IPS-15b (cell line): ENCODE results near the gene APOA5.

Source experiments
- H3K27me3 ChIP-seq: one replicate; pipeline ENCODE4 v1.6.1; 2013; ENCODE audit warnings: low read length; ENCODE audit not compliant: control insufficient read depth, insufficient read depth
- H3K36me3 ChIP-seq: one replicate; pipeline ENCODE4 v1.6.1; 2013; ENCODE audit warnings: low read length; ENCODE audit not compliant: control insufficient read depth, insufficient read depth
- H3K4me1 ChIP-seq: one replicate; pipeline ENCODE4 v1.6.1; 2013; ENCODE audit warnings: mild to moderate bottlenecking, low read length; ENCODE audit not compliant: control insufficient read depth, insufficient read depth
- H3K4me3 ChIP-seq: one replicate; pipeline ENCODE4 v1.5.1; 2013; ENCODE audit warnings: low read depth, low read length
- H3K9ac ChIP-seq: one replicate; pipeline ENCODE4 v1.6.1; 2013; ENCODE audit warnings: low read depth, mild to moderate bottlenecking, low read length
- H3K9me3 ChIP-seq: one replicate; pipeline ENCODE4 v1.6.1; 2013; ENCODE audit warnings: mild to moderate bottlenecking, low read length; ENCODE audit not compliant: control insufficient read depth, insufficient read depth

The APOA5 gene

GRCh38 chr11:116823031-116823843 is 31.6 kb upstream of the APOA5 start, which contains the start of gene APOA4:
TSS of gene APOA4 (minus strand) at chr11:116823304. CDS start at chr11:116823191, 113 bp downstream.
- Histone ChIP-seq H3K27me3 (no peaks in the 10 kb centered on the region), H3K9ac (no peak within 1 kb of the TSS), H3K4me3 (no peak within 1 kb of the TSS), H3K4me1 (no peaks in the 10 kb centered on the region), H3K36me3 (no peaks in the 10 kb centered on the region), H3K9me3 (no peaks in the 10 kb centered on the region)

GRCh38 chr11:116822575-116822974 is 30.9 kb upstream of the APOA5 start:
- no peaks in the 10 kb centered on the region for H3K36me3 ChIP-seq
- H3K9me3 ChIP-seq = no peaks in the 10 kb centered on the region
- H3K4me1 ChIP-seq = no peaks in the 10 kb centered on the region
- no peaks in the 10 kb centered on the region for H3K27me3 ChIP-seq
- H3K4me3 ChIP-seq = no peak overlapping the region
- no peak overlapping the region for H3K9ac ChIP-seq

- no peak overlapping the region for H3K4me3 ChIP-seq
- no peaks in the 10 kb centered on the region for H3K4me1 ChIP-seq
These were observed 29.6 kb upstream of the APOA5 start for GRCh38 chr11:116821050-116821918.

GRCh38 chr11:116819049-116819448 is 27.4 kb upstream of the APOA5 start:
- no peak overlapping the region for H3K4me3 ChIP-seq
- H3K36me3 ChIP-seq = no peaks in the 10 kb centered on the region
- H3K4me1 ChIP-seq = no peaks in the 10 kb centered on the region
- no peaks in the 10 kb centered on the region for H3K9me3 ChIP-seq
- no peak overlapping the region for H3K9ac ChIP-seq
- H3K27me3 ChIP-seq = no peaks in the 10 kb centered on the region

More at GRCh38 chr11:116821050-116821918, 29.6 kb upstream of the APOA5 start:
- no peaks in the 10 kb centered on the region for H3K36me3 ChIP-seq
- H3K27me3 ChIP-seq = no peaks in the 10 kb centered on the region
- H3K9ac ChIP-seq = no peak overlapping the region
- no peaks in the 10 kb centered on the region for H3K9me3 ChIP-seq

- H3K27me3 ChIP-seq = no peaks in the 10 kb centered on the region
- H3K36me3 ChIP-seq = no peaks in the 10 kb centered on the region
- no peak overlapping the region for H3K9ac ChIP-seq
- no peaks in the 10 kb centered on the region for H3K4me1 ChIP-seq
- H3K4me3 ChIP-seq = no peak overlapping the region
- H3K9me3 ChIP-seq = no peaks in the 10 kb centered on the region
These were observed 22.8 kb upstream of the APOA5 start for GRCh38 chr11:116814502-116814901.

- H3K9me3 ChIP-seq = no peaks in the 10 kb centered on the region
- H3K36me3 ChIP-seq = no peaks in the 10 kb centered on the region
- no peak overlapping the region for H3K9ac ChIP-seq
- no peak overlapping the region for H3K4me3 ChIP-seq
- no peaks in the 10 kb centered on the region for H3K4me1 ChIP-seq
- H3K27me3 ChIP-seq = no peaks in the 10 kb centered on the region
These were observed 22.2 kb upstream of the APOA5 start for GRCh38 chr11:116813781-116814471.

- no peak overlapping the region for H3K9ac ChIP-seq
- no peaks in the 10 kb centered on the region for H3K36me3 ChIP-seq
- H3K4me3 ChIP-seq = no peak overlapping the region
- H3K4me1 ChIP-seq = no peaks in the 10 kb centered on the region
- no peaks in the 10 kb centered on the region for H3K27me3 ChIP-seq
- no peaks in the 10 kb centered on the region for H3K9me3 ChIP-seq
These were observed 21.5 kb upstream of the APOA5 start for GRCh38 chr11:116813170-116813569.

- H3K9me3 ChIP-seq = no peaks in the 10 kb centered on the region
- no peaks in the 10 kb centered on the region for H3K27me3 ChIP-seq
- no peaks in the 10 kb centered on the region for H3K36me3 ChIP-seq
- no peak overlapping the region for H3K4me3 ChIP-seq
- H3K9ac ChIP-seq = no peak overlapping the region
- no peaks in the 10 kb centered on the region for H3K4me1 ChIP-seq
These were observed 20.4 kb upstream of the APOA5 start for GRCh38 chr11:116812109-116812508.

GRCh38 chr11:116811194-116811593 is 19.5 kb upstream of the APOA5 start:
- Histone ChIP-seq H3K27me3 (no peaks in the 10 kb centered on the region), H3K9me3 (no peaks in the 10 kb centered on the region), H3K36me3 (no peaks in the 10 kb centered on the region), H3K4me3 (no peak overlapping the region), H3K9ac (no peak overlapping the region), H3K4me1 (no peaks in the 10 kb centered on the region)

GRCh38 chr11:116808262-116809175 is 16.8 kb upstream of the APOA5 start:
- Histone ChIP-seq H3K4me3 (no peak overlapping the region), H3K27me3 (no peaks in the 10 kb centered on the region), H3K36me3 (no peaks in the 10 kb centered on the region), H3K9me3 (no peaks in the 10 kb centered on the region), H3K4me1 (no peaks in the 10 kb centered on the region), H3K9ac (no peak overlapping the region)
